Suprapubic skin (tissue), 4 donors: ENCODE results near the gene UPF2. TPM values are rescaled to one million over a fixed set of nuclear protein-coding genes. Genes with fewer than 3 reads are reported as not detected.

Experiments
- DNase-seq, 2 donors: peaks; one replicate each; pipeline ENCODE4 v3.0.0-alpha.2; 2019; ENCODE audit warnings: low spot score in 2 of 2
- H3K27ac ChIP-seq: fragments of 200-600 bp; sonication (generic); one replicate; pipeline ENCODE4 v1.5.1; 2019
- H3K27me3 ChIP-seq: fragments of 200-600 bp; sonication (generic); one replicate; pipeline ENCODE4 v1.5.1; 2019
- H3K36me3 ChIP-seq: fragments of 200-600 bp; sonication (generic); one replicate; pipeline ENCODE4 v1.5.1; 2019
- H3K4me1 ChIP-seq: fragments of 200-600 bp; sonication (generic); one replicate; pipeline ENCODE4 v1.5.1; 2019
- H3K4me3 ChIP-seq: fragments of 200-600 bp; sonication (generic); one replicate; pipeline ENCODE4 v1.5.1; 2019; ENCODE audit warnings: mild to moderate bottlenecking
- H3K9me3 ChIP-seq: fragments of 200-600 bp; sonication (generic); one replicate; pipeline ENCODE4 v1.5.1; 2019
- EP300 ChIP-seq: sonication (generic); formaldehyde crosslinking; IDR thresholded peaks from one replicate; pipeline ENCODE4 v1.6.1; 2017; ENCODE audit warnings: antibody characterized with exemption
- POLR2A ChIP-seq, 2 donors: fragments of 450-650 bp; IDR thresholded peaks; one replicate each; pipeline ENCODE4 v1.6.1; 2017; ENCODE audit warnings: antibody characterized with exemption in 2 of 2, mild to moderate bottlenecking in 2 of 2, moderate library complexity in 2 of 2
- POLR2AphosphoS5 ChIP-seq, 3 donors: sonication (generic); formaldehyde crosslinking; IDR thresholded peaks; one replicate each; pipeline ENCODE4 v1.6.1; 2017; ENCODE audit warnings: antibody characterized with exemption in 3 of 3
- WGBS: methylation state at CpG from one replicate; pipeline ENCODE4 v1.1.5; 2018; 5-methylcytosine and 5-hydroxymethylcytosine counted together
- total RNA-seq, 4 donors: library from RNA; depleted of rRNA; stranded (reverse); fragments of >200 nt; gene quantifications; one replicate each; pipeline ENCODE4 v1.1.0, GENCODE V29; 2016
- TF ChIP-seq, protein P1 (sequence below), 2 donors: fragments of 200-600 bp in 1 of 2; fragments of 450-650 bp in 1 of 2; sonication (generic) in 1 of 2; IDR thresholded peaks; one replicate each; pipeline ENCODE4 v1.5.1; 2016 to 2019; ENCODE audit warnings: antibody characterized with exemption in 2 of 2, mild to moderate bottlenecking in 1 of 2, moderate library complexity in 1 of 2

The UPF2 gene
- total RNA-seq, 4 donors from 2014 or later = 15.6 to 31.9 (median 16.1) TPM

DNA sequence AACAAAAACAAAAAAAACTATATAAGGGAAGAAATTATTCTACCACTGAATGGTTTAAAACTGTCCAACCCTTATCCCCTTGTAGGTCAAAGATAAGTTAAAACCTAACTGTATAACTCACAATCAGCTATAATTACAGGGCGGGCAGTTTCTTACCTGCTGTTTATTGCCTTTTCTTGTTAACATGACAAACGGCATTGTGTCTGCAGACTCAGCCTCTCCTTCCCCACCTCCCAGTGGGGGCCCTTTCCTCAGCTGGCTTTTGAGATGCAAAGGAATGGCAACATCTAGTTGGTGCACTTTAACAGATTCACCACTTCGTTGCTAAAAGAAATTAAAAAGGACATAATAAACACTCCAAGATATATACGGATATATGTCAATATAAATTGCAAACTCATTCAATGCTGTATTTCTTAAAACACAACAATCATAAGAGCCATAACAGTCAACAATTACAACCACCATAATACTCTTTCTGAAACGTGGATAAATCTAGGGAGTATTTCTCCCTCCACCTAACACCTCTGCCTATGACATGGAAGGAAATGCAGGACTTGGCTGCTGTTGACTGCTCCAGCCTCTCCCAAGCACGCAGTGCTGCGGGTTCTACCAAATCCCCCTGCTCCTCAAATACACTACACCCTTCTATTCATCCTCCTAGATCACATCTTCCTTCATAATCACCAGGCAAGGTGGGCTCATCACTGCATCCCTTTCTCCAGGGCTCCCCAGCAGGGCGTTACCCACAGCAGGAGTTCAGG, 106.0 kb downstream of the UPF2 start:
- Histone ChIP-seq H3K27me3 (no peaks in the 10 kb centered on the region), H3K4me3 (no peak overlapping the region), H3K4me1 (no peaks in the 10 kb centered on the region), H3K36me3 (peaks cover 57% of the 10 kb centered on the region), H3K9me3 (no peaks in the 10 kb centered on the region), H3K27ac (no peak overlapping the region)
- 76% methylated on average over 8 of the region's 8 CpGs for WGBS
- no peak for DNase-seq
- no peak for TF ChIP-seq POLR2AphosphoS5 (IDR thresholded peaks at IDR 0.05)
- no peak for TF ChIP-seq POLR2A (IDR thresholded peaks at IDR 0.05)
- no peak for TF ChIP-seq EP300
- TF ChIP-seq, protein P1, sequence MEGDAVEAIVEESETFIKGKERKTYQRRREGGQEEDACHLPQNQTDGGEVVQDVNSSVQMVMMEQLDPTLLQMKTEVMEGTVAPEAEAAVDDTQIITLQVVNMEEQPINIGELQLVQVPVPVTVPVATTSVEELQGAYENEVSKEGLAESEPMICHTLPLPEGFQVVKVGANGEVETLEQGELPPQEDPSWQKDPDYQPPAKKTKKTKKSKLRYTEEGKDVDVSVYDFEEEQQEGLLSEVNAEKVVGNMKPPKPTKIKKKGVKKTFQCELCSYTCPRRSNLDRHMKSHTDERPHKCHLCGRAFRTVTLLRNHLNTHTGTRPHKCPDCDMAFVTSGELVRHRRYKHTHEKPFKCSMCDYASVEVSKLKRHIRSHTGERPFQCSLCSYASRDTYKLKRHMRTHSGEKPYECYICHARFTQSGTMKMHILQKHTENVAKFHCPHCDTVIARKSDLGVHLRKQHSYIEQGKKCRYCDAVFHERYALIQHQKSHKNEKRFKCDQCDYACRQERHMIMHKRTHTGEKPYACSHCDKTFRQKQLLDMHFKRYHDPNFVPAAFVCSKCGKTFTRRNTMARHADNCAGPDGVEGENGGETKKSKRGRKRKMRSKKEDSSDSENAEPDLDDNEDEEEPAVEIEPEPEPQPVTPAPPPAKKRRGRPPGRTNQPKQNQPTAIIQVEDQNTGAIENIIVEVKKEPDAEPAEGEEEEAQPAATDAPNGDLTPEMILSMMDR (IDR thresholded peaks at IDR 0.05) = no peak

DNA sequence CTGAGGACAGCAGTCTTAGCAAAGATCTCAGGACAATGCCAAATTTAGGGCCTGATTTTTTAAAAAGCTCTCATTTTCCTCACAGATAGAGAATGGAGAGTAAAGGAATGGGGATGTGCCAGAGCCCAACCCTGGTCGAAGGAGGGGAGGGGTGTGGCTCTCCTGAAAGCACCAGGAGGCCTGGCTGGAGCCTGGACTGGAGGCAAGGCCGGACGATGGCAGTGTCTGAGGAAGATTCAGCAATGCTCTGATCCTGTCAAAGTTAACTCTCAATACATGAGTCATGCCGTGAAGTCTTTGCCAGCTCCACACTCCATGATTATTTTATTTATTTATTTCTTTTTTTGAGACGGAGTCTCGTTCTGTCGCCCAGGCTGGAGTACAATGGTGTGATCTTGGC, 108.3 kb downstream of the UPF2 start:
- Histone ChIP-seq H3K4me1 (no peaks in the 10 kb centered on the region), H3K27me3 (no peaks in the 10 kb centered on the region), H3K9me3 (no peaks in the 10 kb centered on the region), H3K36me3 (peaks cover 63% of the 10 kb centered on the region), H3K27ac (no peak overlapping the region), H3K4me3 (no peak overlapping the region)
- 46% methylated on average over 7 of the region's 7 CpGs for WGBS
- no peak for DNase-seq
- TF ChIP-seq, protein P1 (IDR thresholded peaks at IDR 0.05) = no peak
- TF ChIP-seq POLR2A (IDR thresholded peaks at IDR 0.05) (no peak), EP300 (no peak), POLR2AphosphoS5 (IDR thresholded peaks at IDR 0.05) (no peak)

DNA sequence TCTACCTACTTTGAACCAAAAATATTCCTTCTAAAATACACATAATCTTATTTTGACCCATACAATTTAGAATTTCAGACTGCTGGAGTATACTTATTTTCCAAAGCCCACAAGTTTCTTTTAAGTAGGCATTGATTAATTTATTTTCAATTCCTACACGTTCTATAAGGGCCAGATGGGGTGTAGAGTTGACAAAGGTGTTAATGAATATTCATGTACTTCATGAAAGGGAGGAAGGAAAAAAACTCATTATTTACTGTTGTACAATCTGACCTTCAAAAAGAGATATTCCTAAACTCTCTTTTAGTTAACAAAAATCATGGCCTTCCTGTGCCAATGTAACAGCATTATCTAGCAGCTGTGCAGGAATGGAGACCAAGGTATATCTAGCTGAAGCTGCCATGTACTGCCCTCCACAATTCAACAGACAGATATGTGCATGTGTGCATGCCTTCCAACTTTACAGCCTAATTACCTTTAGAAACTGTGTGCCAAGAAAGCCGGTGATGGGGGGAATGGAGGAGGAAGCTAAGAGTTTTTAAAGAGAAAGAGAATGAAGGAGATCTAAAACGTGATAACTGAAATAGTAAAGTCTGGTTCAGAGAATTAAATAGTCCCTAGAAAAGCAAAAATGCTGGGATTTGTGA, 108.9 kb downstream of the UPF2 start:
- no peaks in the 10 kb centered on the region for H3K9me3 ChIP-seq
- no peaks in the 10 kb centered on the region for H3K27me3 ChIP-seq
- no peak overlapping the region for H3K4me3 ChIP-seq
- H3K27ac ChIP-seq = no peak overlapping the region
- WGBS = 43% methylated on average over 3 of the region's 3 CpGs
- H3K36me3 ChIP-seq = peaks cover 68% of the 10 kb centered on the region
- TF ChIP-seq, protein P1 (IDR thresholded peaks at IDR 0.05) = no peak
- TF ChIP-seq POLR2AphosphoS5 (IDR thresholded peaks at IDR 0.05) (no peak), EP300 (no peak), POLR2A (IDR thresholded peaks at IDR 0.05) (no peak)
- no peak for DNase-seq
- no peaks in the 10 kb centered on the region for H3K4me1 ChIP-seq

DNA sequence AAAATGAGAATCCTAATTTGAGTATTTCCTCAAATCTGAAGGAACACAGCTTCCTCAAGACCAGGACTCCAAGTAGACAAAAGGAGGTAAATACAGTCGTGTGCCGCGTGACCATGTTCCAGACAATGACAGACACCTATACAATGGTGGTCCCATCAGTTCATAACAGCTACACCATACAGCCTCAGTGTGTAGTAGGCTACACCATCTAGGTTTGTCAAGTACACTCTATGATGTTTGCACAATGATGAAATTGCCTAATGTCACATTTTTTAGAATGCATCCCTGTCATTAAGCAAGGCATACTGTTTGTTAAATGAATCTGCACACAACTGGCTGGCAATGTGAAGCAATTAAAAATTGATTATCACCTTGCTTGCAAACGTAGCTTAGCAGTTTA, 111.6 kb downstream of the UPF2 start:
- Histone ChIP-seq H3K9me3 (no peaks in the 10 kb centered on the region), H3K4me1 (no peaks in the 10 kb centered on the region), H3K36me3 (peaks cover 84% of the 10 kb centered on the region), H3K4me3 (no peak overlapping the region), H3K27ac (no peak overlapping the region), H3K27me3 (no peaks in the 10 kb centered on the region)
- 92% methylated on average over 4 of the region's 4 CpGs for WGBS
- no peak for DNase-seq
- TF ChIP-seq POLR2AphosphoS5 (IDR thresholded peaks at IDR 0.05) = no peak
- TF ChIP-seq EP300 = no peak

DNA sequence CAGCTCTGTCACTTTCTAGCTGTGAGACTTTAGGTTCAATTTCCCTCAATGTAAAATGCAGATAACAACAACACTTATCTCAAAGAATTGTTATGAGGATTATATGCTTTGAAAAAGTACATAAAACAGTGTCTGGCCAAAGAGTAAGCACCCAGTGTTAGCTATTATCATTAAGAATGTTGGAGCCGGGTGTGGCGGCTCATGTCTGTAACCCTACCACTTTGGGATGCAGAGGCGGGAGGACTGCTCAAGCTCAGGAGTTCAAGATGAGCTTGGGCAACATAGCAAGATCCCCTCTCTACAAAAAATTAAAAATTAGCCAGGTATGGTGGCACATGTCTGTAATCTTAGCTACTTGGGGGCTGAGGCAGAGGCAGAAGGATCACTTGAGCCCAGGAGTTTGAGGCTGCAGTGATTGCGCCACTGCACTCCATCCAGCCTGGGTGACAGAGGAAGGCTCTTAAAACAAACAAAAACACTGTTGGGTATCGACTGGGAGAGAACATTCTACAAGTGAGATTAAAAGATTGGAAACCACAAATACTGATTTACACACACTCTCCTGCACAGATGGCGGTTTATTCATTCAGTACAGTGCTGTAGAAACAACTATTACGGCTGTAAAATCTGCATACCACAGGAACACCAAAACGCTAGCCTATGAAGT, 112.2 kb downstream of the UPF2 start:
- H3K27ac ChIP-seq = no peak overlapping the region
- peaks cover 84% of the 10 kb centered on the region for H3K36me3 ChIP-seq
- DNase-seq = no peak
- H3K27me3 ChIP-seq = no peaks in the 10 kb centered on the region
- no peaks in the 10 kb centered on the region for H3K4me1 ChIP-seq
- no peak for TF ChIP-seq POLR2A (IDR thresholded peaks at IDR 0.05)
- no peaks in the 10 kb centered on the region for H3K9me3 ChIP-seq
- no peak overlapping the region for H3K4me3 ChIP-seq
- WGBS = 94% methylated on average over 8 of the region's 8 CpGs

DNA sequence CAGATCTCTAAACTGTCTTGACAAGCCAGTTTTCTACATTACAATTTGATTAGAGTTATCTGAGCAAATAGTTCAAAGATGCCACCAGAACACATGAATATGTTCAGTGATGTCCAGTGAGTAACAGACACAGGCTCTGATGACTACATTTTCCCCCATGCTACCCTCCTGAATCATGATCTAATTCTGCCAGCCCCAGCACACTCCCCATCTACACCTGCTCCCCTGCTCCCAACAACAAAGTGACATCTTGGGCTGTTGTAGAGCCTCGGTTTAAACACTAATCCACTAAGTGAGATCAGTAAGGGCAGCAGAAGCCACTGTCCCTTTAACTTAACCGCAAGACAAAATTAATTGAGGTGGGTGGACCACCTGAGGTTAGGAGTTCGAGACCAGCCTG, 114.9 kb downstream of the UPF2 start:
- no peak for TF ChIP-seq EP300
- TF ChIP-seq, protein P1 (IDR thresholded peaks at IDR 0.05) = no peak
- no peak for TF ChIP-seq POLR2A (IDR thresholded peaks at IDR 0.05)
- no peak for TF ChIP-seq POLR2AphosphoS5 (IDR thresholded peaks at IDR 0.05)
- Histone ChIP-seq H3K27ac (no peak overlapping the region), H3K36me3 (peaks cover 89% of the 10 kb centered on the region), H3K27me3 (no peaks in the 10 kb centered on the region), H3K4me1 (no peaks in the 10 kb centered on the region), H3K4me3 (no peak overlapping the region), H3K9me3 (no peaks in the 10 kb centered on the region)
- 93% methylated on average over 3 of the region's 3 CpGs for WGBS
- DNase-seq = no peak
